K562 (cell line): ENCODE results near the gene DDX54. TPM values are rescaled to one million over a fixed set of nuclear protein-coding genes. Genes with fewer than 3 reads are reported as not detected.

Experiments
- BRD9 ChIP-seq: fragments of 450-650 bp; IDR thresholded peaks from 2 replicates; pipeline ENCODE4 v1.6.1; 2018; ENCODE audit warnings: low read depth; ENCODE audit not compliant: partially characterized antibody
- CBX1 ChIP-seq: sonication (generic); IDR thresholded peaks from 2 replicates; pipeline ENCODE4 v1.6.1; 2016; ENCODE audit warnings: antibody characterized with exemption, low read depth, mild to moderate bottlenecking
- HDAC6 ChIP-seq: IDR thresholded peaks from 2 replicates; pipeline ENCODE4 v1.6.1; 2012; ENCODE audit warnings: low read depth, mild to moderate bottlenecking, control low read depth, inconsistent platforms, low read length, moderate library complexity
- HNRNPUL1 ChIP-seq: fragments of 200-400 bp; formaldehyde crosslinking; IDR thresholded peaks from 2 replicates; pipeline ENCODE4 v1.6.1; 2017; ENCODE audit warnings: low read length
- NR2C2 ChIP-seq, 2 experiments: fragments of 200-800 bp in 1 of 2; sonication (Bioruptor generic) in 1 of 2; sonication (generic) in 1 of 2; formaldehyde crosslinking in 1 of 2; IDR thresholded peaks; 2 replicates each; pipeline versions ENCODE4 v1.6.1 to v1.8.0; 2016 to 2022; ENCODE audit warnings: mild to moderate bottlenecking in 1 of 2, missing compliant biosample characterization in 1 of 2, missing genetic modification characterization in 1 of 2, missing genetic modification reagents in 1 of 2
- PHTF2 ChIP-seq: fragments of 250-450 bp; sonication (Bioruptor Pico); IDR thresholded peaks from 2 replicates; pipeline ENCODE4 v1.5.0; 2021; ENCODE audit warnings: mild to moderate bottlenecking
- SOX6 ChIP-seq: fragments of 450-650 bp; IDR thresholded peaks from 2 replicates; pipeline ENCODE4 v1.6.1; 2014; ENCODE audit warnings: mild to moderate bottlenecking
- SREBF2 ChIP-seq: sonication (generic); formaldehyde crosslinking; IDR thresholded peaks from 2 replicates; pipeline ENCODE4 v1.4.0; 2020; ENCODE audit warnings: mild to moderate bottlenecking, missing genetic modification reagents
- TAF15 ChIP-seq: fragments of 200-400 bp; formaldehyde crosslinking; IDR thresholded peaks from 2 replicates; pipeline ENCODE4 v1.6.1; 2017; ENCODE audit warnings: mild to moderate bottlenecking, low read depth, low read length, moderate library complexity
- TAL1 ChIP-seq: fragments of 450-650 bp; IDR thresholded peaks from 2 replicates; pipeline ENCODE4 v1.6.1; 2016; ENCODE audit warnings: mild to moderate bottlenecking
- TEAD2 ChIP-seq: fragments of 450-650 bp; IDR thresholded peaks from 2 replicates; pipeline ENCODE4 v1.6.1; 2016; ENCODE audit warnings: missing genetic modification characterization, control low read depth, missing compliant biosample characterization
- TRIM24 ChIP-seq, 2 experiments: fragments of 450-650 bp; IDR thresholded peaks; 2 replicates each; pipeline ENCODE4 v1.6.1; 2016
- YBX1 ChIP-seq: fragments of 450-650 bp; IDR thresholded peaks from 2 replicates; pipeline ENCODE4 v1.7.1; 2016; ENCODE audit warnings: mild to moderate bottlenecking
- ZEB2 ChIP-seq: fragments of 450-650 bp; IDR thresholded peaks from 2 replicates; pipeline ENCODE4 v1.6.1; 2016
- polyA plus RNA-seq, 8 experiments: library from polyadenylated mRNA; depleted of rRNA in 4 of 8; stranded (reverse) in 5 of 8; unstranded in 3 of 8; fragments of >200 nt; fragmentation: Nextera tagmentation in 2 of 8; fragmentation: Illumina TruSeq in 1 of 8; extraction: Ambion mirVana in 2 of 8; extraction: Trizol in 1 of 8; gene quantifications; 2 replicates each; pipeline versions ENCODE4 v1.2.1 to v1.2.3, GENCODE V29; 2011 to 2014; ENCODE audit warnings: inconsistent platforms in 1 of 8, missing spikeins in 1 of 8
- total RNA-seq, 7 experiments: library from RNA; depleted of rRNA in 6 of 7; stranded (reverse); fragments of >200 nt in 6 of 7; fragmentation: Illumina TruSeq in 2 of 7; extraction: Trizol in 2 of 7; gene quantifications; 2 replicates each; pipeline versions ENCODE4 v1.2.1 to v1.2.3, GENCODE V29; 2011 to 2021; ENCODE audit warnings: low replicate concordance in 1 of 7
- TF ChIP-seq, protein P1 (sequence below), 2 experiments: IDR thresholded peaks; 2 replicates each; pipeline ENCODE4 v1.6.1; 2011; ENCODE audit warnings: borderline replicate concordance in 1 of 2, control low read depth in 1 of 2, low read depth in 1 of 2, low read length in 1 of 2, mild to moderate bottlenecking in 1 of 2, mixed read lengths in 1 of 2, moderate library complexity in 1 of 2; ENCODE audit not compliant: insufficient read depth in 1 of 2, insufficient read length in 1 of 2, poor library complexity in 1 of 2, severe bottlenecking in 1 of 2; ENCODE audit errors: extremely low read depth in 1 of 2
- TF ChIP-seq, protein P2 (sequence below): sonication (generic); formaldehyde crosslinking; IDR thresholded peaks from 2 replicates; pipeline ENCODE4 v1.8.1; 2022; ENCODE audit warnings: missing genetic modification reagents
- TF ChIP-seq, protein P3 (sequence below): IDR thresholded peaks from 2 replicates; pipeline ENCODE4 v1.6.1; 2016; ENCODE audit warnings: missing genetic modification characterization, missing compliant biosample characterization
- TF ChIP-seq, protein P4 (sequence below): fragments of 450-650 bp; formaldehyde crosslinking; IDR thresholded peaks from 2 replicates; pipeline ENCODE4 v1.4.0; 2022; ENCODE audit warnings: missing genetic modification characterization

Gene DDX54
- total and polyA plus RNA-seq, 9 of the 15 experiments (the other 6 are each of a cell fraction or from before 2014, with no cell fraction given): 1.4 to 135 (median 51.4) TPM

DNA sequence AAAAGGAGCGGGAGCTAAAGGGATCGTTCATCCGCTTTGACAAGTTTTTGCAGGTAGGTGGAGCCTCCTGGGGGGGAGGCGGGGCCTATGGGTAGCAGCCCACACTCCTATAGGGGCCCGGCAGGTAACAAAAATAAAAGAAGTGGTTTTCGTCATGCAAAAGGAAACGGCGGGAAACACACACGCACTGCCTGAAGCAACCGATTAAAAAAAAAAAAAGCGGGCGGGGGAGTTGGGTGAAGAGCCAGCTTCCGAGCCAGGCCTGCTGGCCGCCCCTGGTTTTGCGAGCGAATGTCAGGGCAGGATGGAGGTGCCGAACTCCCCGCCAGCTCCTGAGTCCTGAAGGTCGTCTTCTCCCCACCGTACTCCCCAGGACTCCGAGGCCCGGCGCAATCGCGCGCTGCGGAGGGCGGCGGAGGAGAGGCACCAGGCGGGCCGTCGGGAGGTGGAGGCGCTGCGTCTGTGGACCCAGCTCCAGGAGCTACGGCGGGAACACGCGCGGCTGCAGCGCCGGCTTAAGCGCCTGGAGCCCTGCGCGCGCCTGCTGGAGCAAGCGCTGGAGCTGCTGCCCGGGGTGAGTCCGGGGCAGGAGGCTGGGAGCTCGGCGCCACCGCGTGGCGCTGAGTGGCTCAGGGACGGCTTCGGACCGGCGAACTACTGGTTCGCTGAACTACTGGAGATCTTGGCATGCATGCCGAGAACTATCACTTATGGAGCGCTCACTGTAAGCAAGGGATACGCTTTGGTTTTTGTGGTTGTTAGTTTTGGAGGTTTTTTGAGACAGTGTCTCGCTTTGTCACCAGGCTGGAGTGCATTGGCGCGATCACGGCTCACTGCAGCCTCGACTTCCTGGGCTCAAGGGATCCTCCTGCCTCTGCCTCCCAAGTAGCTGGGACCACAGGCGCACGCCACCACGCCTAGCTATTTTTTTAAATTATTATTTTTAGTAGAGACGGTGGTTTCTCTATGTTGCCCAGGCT, 32.2 kb downstream of the DDX54 start (continued):
- TF ChIP-seq HNRNPUL1 (no peak), TRIM24 (IDR thresholded peaks at IDR 0.05) (no peak), YBX1 (no peak), TAL1 (no peak), ZEB2 (no peak), CBX1 (0 out of 2 replicates have a peak, but pooled peaks have one; percentile 41), PHTF2 (CRISPR knock-in tag) (no peak), NR2C2 (CRISPR knock-in tag; IDR thresholded peaks at IDR 0.05) (0 out of 2 replicates have a peak, but pooled peaks have one; percentile 37), NR2C2 (tag; IDR thresholded peaks at IDR 0.05) (no peak), BRD9 (no peak), TEAD2 (no peak), SOX6 (no peak), HDAC6 (peak; percentile 90; the same call in 1 of the 2 replicates), SREBF2 (CRISPR knock-in tag) (no peak), TAF15 (no peak)
- TF ChIP-seq, protein P1, sequence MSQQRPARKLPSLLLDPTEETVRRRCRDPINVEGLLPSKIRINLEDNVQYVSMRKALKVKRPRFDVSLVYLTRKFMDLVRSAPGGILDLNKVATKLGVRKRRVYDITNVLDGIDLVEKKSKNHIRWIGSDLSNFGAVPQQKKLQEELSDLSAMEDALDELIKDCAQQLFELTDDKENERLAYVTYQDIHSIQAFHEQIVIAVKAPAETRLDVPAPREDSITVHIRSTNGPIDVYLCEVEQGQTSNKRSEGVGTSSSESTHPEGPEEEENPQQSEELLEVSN (IDR thresholded peaks at IDR 0.05; ENCODE audit: borderline replicate concordance in 1 of 2, extremely low read depth in 1 of 2, insufficient read depth in 1 of 2, insufficient read length in 1 of 2, low read depth in 1 of 2, low read length in 1 of 2, poor library complexity in 1 of 2, severe bottlenecking in 1 of 2): peak; percentile 75 to 93
- TF ChIP-seq, protein P2, sequence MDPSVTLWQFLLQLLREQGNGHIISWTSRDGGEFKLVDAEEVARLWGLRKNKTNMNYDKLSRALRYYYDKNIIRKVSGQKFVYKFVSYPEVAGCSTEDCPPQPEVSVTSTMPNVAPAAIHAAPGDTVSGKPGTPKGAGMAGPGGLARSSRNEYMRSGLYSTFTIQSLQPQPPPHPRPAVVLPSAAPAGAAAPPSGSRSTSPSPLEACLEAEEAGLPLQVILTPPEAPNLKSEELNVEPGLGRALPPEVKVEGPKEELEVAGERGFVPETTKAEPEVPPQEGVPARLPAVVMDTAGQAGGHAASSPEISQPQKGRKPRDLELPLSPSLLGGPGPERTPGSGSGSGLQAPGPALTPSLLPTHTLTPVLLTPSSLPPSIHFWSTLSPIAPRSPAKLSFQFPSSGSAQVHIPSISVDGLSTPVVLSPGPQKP (CRISPR knock-in tag): no peak
- TF ChIP-seq, protein P3, sequence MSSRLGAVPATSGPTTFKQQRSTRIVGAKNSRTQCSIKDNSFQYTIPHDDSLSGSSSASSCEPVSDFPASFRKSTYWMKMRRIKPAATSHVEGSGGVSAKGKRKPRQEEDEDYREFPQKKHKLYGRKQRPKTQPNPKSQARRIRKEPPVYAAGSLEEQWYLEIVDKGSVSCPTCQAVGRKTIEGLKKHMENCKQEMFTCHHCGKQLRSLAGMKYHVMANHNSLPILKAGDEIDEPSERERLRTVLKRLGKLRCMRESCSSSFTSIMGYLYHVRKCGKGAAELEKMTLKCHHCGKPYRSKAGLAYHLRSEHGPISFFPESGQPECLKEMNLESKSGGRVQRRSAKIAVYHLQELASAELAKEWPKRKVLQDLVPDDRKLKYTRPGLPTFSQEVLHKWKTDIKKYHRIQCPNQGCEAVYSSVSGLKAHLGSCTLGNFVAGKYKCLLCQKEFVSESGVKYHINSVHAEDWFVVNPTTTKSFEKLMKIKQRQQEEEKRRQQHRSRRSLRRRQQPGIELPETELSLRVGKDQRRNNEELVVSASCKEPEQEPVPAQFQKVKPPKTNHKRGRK (tag): no peak
- TF ChIP-seq, protein P4, sequence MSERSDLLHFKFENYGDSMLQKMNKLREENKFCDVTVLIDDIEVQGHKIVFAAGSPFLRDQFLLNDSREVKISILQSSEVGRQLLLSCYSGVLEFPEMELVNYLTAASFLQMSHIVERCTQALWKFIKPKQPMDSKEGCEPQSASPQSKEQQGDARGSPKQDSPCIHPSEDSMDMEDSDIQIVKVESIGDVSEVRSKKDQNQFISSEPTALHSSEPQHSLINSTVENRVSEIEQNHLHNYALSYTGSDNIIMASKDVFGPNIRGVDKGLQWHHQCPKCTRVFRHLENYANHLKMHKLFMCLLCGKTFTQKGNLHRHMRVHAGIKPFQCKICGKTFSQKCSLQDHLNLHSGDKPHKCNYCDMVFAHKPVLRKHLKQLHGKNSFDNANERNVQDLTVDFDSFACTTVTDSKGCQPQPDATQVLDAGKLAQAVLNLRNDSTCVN (CRISPR knock-in tag): no peak
